Activated CD4-positive, alpha-beta T cell treated with anti-CD3 and anti-CD28 coated beads for 36 hours (primary cell): Measurements from ENCODE around the gene ANKRD37. TPM values are rescaled to one million over a fixed set of nuclear protein-coding genes. Genes with fewer than 3 reads are reported as not detected.

Experiments used
- ATAC-seq: fragments of 200-7000 bp; cut with Tn5 transposase; one replicate; pipeline ENCODE4 v1.10.0; 2021; ENCODE audit warnings: mild to moderate bottlenecking, moderate library complexity
- CTCF ChIA-PET: fragments of 350-600 bp; sonication (Branson Sonifier 250); formaldehyde crosslinking; loops from one replicate; lab custom pipeline; 2021; ENCODE audit warnings: antibody characterized with exemption; lab: Charles Lee
- POLR2A ChIA-PET: fragments of 350-600 bp; sonication (Branson Sonifier 250); formaldehyde crosslinking; loops from one replicate; lab custom pipeline; 2021; ENCODE audit warnings: antibody characterized with exemption, inconsistent platforms; lab: Charles Lee
- DNase-seq: peaks from one replicate; pipeline ENCODE4 v3.0.0-alpha.2; 2020
- H3K27ac Mint-ChIP-seq: one replicate; pipeline ENCODE4 v1.8.0; 2021; ENCODE audit warnings: mixed read lengths
- H3K27me3 Mint-ChIP-seq: one replicate; pipeline ENCODE4 v1.8.0; 2021; ENCODE audit warnings: mixed read lengths
- H3K36me3 Mint-ChIP-seq: one replicate; pipeline ENCODE4 v1.8.0; 2021; ENCODE audit warnings: low read depth, mixed read lengths
- H3K4me1 Mint-ChIP-seq: one replicate; pipeline ENCODE4 v1.8.0; 2021; ENCODE audit warnings: mixed read lengths
- H3K4me3 Mint-ChIP-seq: one replicate; pipeline ENCODE4 v1.8.0; 2021; ENCODE audit warnings: mild to moderate bottlenecking, moderate library complexity, mixed read lengths
- H3K9me3 Mint-ChIP-seq: one replicate; pipeline ENCODE4 v1.8.0; 2021; ENCODE audit warnings: low read depth, mixed read lengths
- intact Hi-C, 2 experiments: fragments of 100-400 bp; cut with DNase I in 1 of 2; cut with micrococcal nuclease in 1 of 2; formaldehyde crosslinking; loops; one replicate each; pipeline versions ENCODE4 v1.14.2 to v1.15.1; 2022 to 2024; cut with DNase I, micrococcal nuclease
- total RNA-seq, 2 experiments: library from RNA; stranded (reverse); gene quantifications; one replicate each; pipeline ENCODE4 v1.2.3, GENCODE V29; 2021

ANKRD37 gene
- total RNA-seq, 2 experiments from 2014 or later = 20.3 to 24.1 TPM

- peak overlapping the region; percentile 83 for H3K4me3 Mint-ChIP-seq
- ATAC-seq = no peak
- intact Hi-C loops = loop anchor here (1.0 to 2.0 kb wide), 9 partner anchors 29 to 1920 kb away; partner anchors contain the start of genes ANKRD37 (in 2 of the 2), CCDC110 (in 1 of the 2), CFAP97 (in 1 of the 2) and CYP4V2 (in 1 of the 2)
- no peaks in the 10 kb centered on the region for H3K9me3 Mint-ChIP-seq
- H3K27me3 Mint-ChIP-seq = no peaks in the 10 kb centered on the region
- ChIA-PET POLR2A (interaction anchor here (2.0 kb wide), 1 partner anchor 28 kb away, joined by 11 read pairs; the partner anchor contains the start of gene ANKRD37), CTCF (interaction anchor here (0.6 to 2.1 kb wide), 7 partner anchors 11 to 964 kb away, joined by 3 to 8 read pairs (median 5); partner anchors contain the start of genes ANKRD37 and LRP2BP)
- DNase-seq = peak; percentile 10
- H3K4me1 Mint-ChIP-seq = peaks cover 30% of the 10 kb centered on the region
- H3K36me3 Mint-ChIP-seq = peaks cover 15% of the 10 kb centered on the region
- H3K27ac Mint-ChIP-seq = peak overlapping the region; percentile 90
These were observed 28.4 kb downstream of the ANKRD37 start for GRCh38 chr4:185424905-185425646.

- H3K36me3 Mint-ChIP-seq = peaks cover 15% of the 10 kb centered on the region
- ChIA-PET POLR2A (interaction anchor here (0.6 to 2.0 kb wide), 2 partner anchors 29 to 80 kb away, joined by 5 to 11 read pairs; partner anchors contain the start of gene ANKRD37), CTCF (interaction anchor here (0.6 to 2.1 kb wide), 8 partner anchors 10 to 965 kb away, joined by 3 to 8 read pairs (median 4); partner anchors contain the start of genes ANKRD37 and LRP2BP)
- peak within 1 kb of the TSS; percentile 83 for H3K4me3 Mint-ChIP-seq
- peaks cover 2% of the 10 kb centered on the region for H3K27me3 Mint-ChIP-seq
- intact Hi-C loops = loop anchor here (1.0 to 2.0 kb wide), 9 partner anchors 29 to 1921 kb away; partner anchors contain the start of genes ANKRD37 (in 2 of the 2), CCDC110 (in 2 of the 2), CFAP97 (in 1 of the 2) and CYP4V2 (in 1 of the 2)
- peak within 1 kb of the TSS; percentile 90 for H3K27ac Mint-ChIP-seq
- peaks cover 30% of the 10 kb centered on the region for H3K4me1 Mint-ChIP-seq
- ATAC-seq (peak; percentile 91), DNase-seq (peak; percentile 93)
- H3K9me3 Mint-ChIP-seq = no peaks in the 10 kb centered on the region
These were observed 29.2 kb downstream of the ANKRD37 start, which contains the start of gene UFSP2 for GRCh38 chr4:185425647-185426352. TSS of gene UFSP2 (minus strand) at chr4:185425964. CDS start at chr4:185425868, 96 bp downstream.

GRCh38 chr4:185426960-185427688 is 30.5 kb downstream of the ANKRD37 start:
- H3K9me3 Mint-ChIP-seq = no peaks in the 10 kb centered on the region
- DNase-seq (no peak), ATAC-seq (no peak)
- peaks cover 19% of the 10 kb centered on the region for H3K4me1 Mint-ChIP-seq
- H3K4me3 Mint-ChIP-seq = peak overlapping the region; percentile 35
- H3K36me3 Mint-ChIP-seq = peaks cover 4% of the 10 kb centered on the region
- intact Hi-C loops = loop anchor here in 1 of 2 experiments (1.0 kb wide), 1 partner anchor 44 kb away; the partner anchor contains the start of gene CCDC110
- ChIA-PET POLR2A (no interaction called here), CTCF (interaction anchor here (0.6 to 2.1 kb wide), 4 partner anchors 11 to 32 kb away, joined by 3 to 8 read pairs (median 4); partner anchors contain the start of genes ANKRD37 and LRP2BP)
- H3K27me3 Mint-ChIP-seq = peaks cover 2% of the 10 kb centered on the region
- H3K27ac Mint-ChIP-seq = no peak overlapping the region

GRCh38 chr4:185429660-185430059 is 33.0 kb downstream of the ANKRD37 start:
- POLR2A ChIA-PET = interaction anchor here (0.6 kb wide), 1 partner anchor 716 kb away, joined by 3 read pairs; no protein-coding TSS in a partner anchor
- Mint-ChIP-seq H3K27me3 (peaks cover 2% of the 10 kb centered on the region), H3K36me3 (peaks cover 4% of the 10 kb centered on the region), H3K4me3 (no peak overlapping the region), H3K9me3 (no peaks in the 10 kb centered on the region), H3K4me1 (peaks cover 4% of the 10 kb centered on the region), H3K27ac (no peak overlapping the region)
- CTCF ChIA-PET = no interaction called here
- intact Hi-C loops = no loop called here
- ATAC-seq (no peak), DNase-seq (no peak)

GRCh38 chr4:185435466-185435865 is 38.8 kb downstream of the ANKRD37 start:
- POLR2A ChIA-PET = no interaction called here
- Mint-ChIP-seq H3K9me3 (no peaks in the 10 kb centered on the region), H3K4me1 (no peaks in the 10 kb centered on the region), H3K36me3 (no peaks in the 10 kb centered on the region), H3K27me3 (no peaks in the 10 kb centered on the region), H3K27ac (no peak overlapping the region), H3K4me3 (no peak overlapping the region)
- intact Hi-C loops = no loop called here
- DNase-seq (no peak), ATAC-seq (no peak)
- CTCF ChIA-PET = interaction anchor here (0.8 kb wide), 1 partner anchor 10 kb away, joined by 3 read pairs; no protein-coding TSS in a partner anchor

GRCh38 chr4:185437809-185438208 is 41.2 kb downstream of the ANKRD37 start:
- POLR2A ChIA-PET = no interaction called here
- no peaks in the 10 kb centered on the region for H3K9me3 Mint-ChIP-seq
- H3K27me3 Mint-ChIP-seq = peaks cover 1% of the 10 kb centered on the region
- intact Hi-C loops = no loop called here
- CTCF ChIA-PET = interaction anchor here (1.2 kb wide), 1 partner anchor 11 kb away, joined by 3 read pairs; a partner anchor contains a TSS
- no peaks in the 10 kb centered on the region for H3K4me1 Mint-ChIP-seq
- no peak overlapping the region for H3K4me3 Mint-ChIP-seq
- ATAC-seq (peak; percentile 57), DNase-seq (no peak)
- H3K27ac Mint-ChIP-seq = no peak overlapping the region
- H3K36me3 Mint-ChIP-seq = no peaks in the 10 kb centered on the region

- ATAC-seq (no peak), DNase-seq (no peak)
- Mint-ChIP-seq H3K4me1 (no peaks in the 10 kb centered on the region), H3K36me3 (no peaks in the 10 kb centered on the region), H3K27me3 (peaks cover 4% of the 10 kb centered on the region), H3K9me3 (no peaks in the 10 kb centered on the region), H3K27ac (no peak overlapping the region), H3K4me3 (no peak overlapping the region)
- intact Hi-C loops = no loop called here
- ChIA-PET CTCF (no interaction called here), POLR2A (no interaction called here)
These were observed 44.8 kb downstream of the ANKRD37 start for GRCh38 chr4:185441479-185441878.

GRCh38 chr4:185445209-185445608 is 48.6 kb downstream of the ANKRD37 start:
- ATAC-seq = no peak
- Mint-ChIP-seq H3K9me3 (no peaks in the 10 kb centered on the region), H3K27ac (no peak overlapping the region), H3K27me3 (peaks cover 6% of the 10 kb centered on the region), H3K4me1 (no peaks in the 10 kb centered on the region), H3K36me3 (no peaks in the 10 kb centered on the region), H3K4me3 (no peak overlapping the region)
- ChIA-PET POLR2A (no interaction called here), CTCF (no interaction called here)
- intact Hi-C loops = no loop called here
- no peak for DNase-seq
